ENCODE measurements around the gene ZNF862. TPM values are rescaled to one million over a fixed set of nuclear protein-coding genes. Genes with fewer than 3 reads are reported as not detected.
A peak's percentile ranks its signal among the peaks of the same experiment; 100 is the strongest.

Gene ZNF862
- total and polyA plus RNA-seq, 2 of the 13 experiments (the other 11 are each of a cell fraction or from before 2014, with no cell fraction given): 0.89 to 2.0 TPM

GRCh38 chr7:149885191-149886017 lies 47.2 kb downstream of the ZNF862 start (continued):
- TF ChIP-seq, protein P1, sequence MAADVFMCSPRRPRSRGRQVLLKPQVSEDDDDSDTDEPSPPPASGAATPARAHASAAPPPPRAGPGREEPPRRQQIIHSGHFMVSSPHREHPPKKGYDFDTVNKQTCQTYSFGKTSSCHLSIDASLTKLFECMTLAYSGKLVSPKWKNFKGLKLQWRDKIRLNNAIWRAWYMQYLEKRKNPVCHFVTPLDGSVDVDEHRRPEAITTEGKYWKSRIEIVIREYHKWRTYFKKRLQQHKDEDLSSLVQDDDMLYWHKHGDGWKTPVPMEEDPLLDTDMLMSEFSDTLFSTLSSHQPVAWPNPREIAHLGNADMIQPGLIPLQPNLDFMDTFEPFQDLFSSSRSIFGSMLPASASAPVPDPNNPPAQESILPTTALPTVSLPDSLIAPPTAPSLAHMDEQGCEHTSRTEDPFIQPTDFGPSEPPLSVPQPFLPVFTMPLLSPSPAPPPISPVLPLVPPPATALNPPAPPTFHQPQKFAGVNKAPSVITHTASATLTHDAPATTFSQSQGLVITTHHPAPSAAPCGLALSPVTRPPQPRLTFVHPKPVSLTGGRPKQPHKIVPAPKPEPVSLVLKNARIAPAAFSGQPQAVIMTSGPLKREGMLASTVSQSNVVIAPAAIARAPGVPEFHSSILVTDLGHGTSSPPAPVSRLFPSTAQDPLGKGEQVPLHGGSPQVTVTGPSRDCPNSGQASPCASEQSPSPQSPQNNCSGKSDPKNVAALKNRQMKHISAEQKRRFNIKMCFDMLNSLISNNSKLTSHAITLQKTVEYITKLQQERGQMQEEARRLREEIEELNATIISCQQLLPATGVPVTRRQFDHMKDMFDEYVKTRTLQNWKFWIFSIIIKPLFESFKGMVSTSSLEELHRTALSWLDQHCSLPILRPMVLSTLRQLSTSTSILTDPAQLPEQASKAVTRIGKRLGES (CRISPR knock-in tag; IDR thresholded peaks at IDR 0.05; ENCODE audit: borderline replicate concordance): no peak
- TF ChIP-seq ZNF687 (CRISPR knock-in tag; IDR thresholded peaks at IDR 0.05) (peak; percentile 39), GABPB1 (CRISPR knock-in tag; IDR thresholded peaks at IDR 0.05) (peak; percentile 25; the same call in 1 of the 2 replicates), SP140L (CRISPR knock-in tag; IDR thresholded peaks at IDR 0.05; ENCODE audit: borderline replicate concordance) (no peak), MXI1 (IDR thresholded peaks at IDR 0.05; ENCODE audit: borderline replicate concordance, low read depth, low read length) (0 out of 3 replicates have a peak, but pooled peaks have one; percentile 22), HDAC2 (CRISPR knock-in tag; IDR thresholded peaks at IDR 0.05) (peak; percentile 65), NFAT5 (CRISPR knock-in tag; IDR thresholded peaks at IDR 0.05) (no peak), ZNF264 (CRISPR knock-in tag; IDR thresholded peaks at IDR 0.05) (no peak)
- TF ChIP-seq, protein P2, sequence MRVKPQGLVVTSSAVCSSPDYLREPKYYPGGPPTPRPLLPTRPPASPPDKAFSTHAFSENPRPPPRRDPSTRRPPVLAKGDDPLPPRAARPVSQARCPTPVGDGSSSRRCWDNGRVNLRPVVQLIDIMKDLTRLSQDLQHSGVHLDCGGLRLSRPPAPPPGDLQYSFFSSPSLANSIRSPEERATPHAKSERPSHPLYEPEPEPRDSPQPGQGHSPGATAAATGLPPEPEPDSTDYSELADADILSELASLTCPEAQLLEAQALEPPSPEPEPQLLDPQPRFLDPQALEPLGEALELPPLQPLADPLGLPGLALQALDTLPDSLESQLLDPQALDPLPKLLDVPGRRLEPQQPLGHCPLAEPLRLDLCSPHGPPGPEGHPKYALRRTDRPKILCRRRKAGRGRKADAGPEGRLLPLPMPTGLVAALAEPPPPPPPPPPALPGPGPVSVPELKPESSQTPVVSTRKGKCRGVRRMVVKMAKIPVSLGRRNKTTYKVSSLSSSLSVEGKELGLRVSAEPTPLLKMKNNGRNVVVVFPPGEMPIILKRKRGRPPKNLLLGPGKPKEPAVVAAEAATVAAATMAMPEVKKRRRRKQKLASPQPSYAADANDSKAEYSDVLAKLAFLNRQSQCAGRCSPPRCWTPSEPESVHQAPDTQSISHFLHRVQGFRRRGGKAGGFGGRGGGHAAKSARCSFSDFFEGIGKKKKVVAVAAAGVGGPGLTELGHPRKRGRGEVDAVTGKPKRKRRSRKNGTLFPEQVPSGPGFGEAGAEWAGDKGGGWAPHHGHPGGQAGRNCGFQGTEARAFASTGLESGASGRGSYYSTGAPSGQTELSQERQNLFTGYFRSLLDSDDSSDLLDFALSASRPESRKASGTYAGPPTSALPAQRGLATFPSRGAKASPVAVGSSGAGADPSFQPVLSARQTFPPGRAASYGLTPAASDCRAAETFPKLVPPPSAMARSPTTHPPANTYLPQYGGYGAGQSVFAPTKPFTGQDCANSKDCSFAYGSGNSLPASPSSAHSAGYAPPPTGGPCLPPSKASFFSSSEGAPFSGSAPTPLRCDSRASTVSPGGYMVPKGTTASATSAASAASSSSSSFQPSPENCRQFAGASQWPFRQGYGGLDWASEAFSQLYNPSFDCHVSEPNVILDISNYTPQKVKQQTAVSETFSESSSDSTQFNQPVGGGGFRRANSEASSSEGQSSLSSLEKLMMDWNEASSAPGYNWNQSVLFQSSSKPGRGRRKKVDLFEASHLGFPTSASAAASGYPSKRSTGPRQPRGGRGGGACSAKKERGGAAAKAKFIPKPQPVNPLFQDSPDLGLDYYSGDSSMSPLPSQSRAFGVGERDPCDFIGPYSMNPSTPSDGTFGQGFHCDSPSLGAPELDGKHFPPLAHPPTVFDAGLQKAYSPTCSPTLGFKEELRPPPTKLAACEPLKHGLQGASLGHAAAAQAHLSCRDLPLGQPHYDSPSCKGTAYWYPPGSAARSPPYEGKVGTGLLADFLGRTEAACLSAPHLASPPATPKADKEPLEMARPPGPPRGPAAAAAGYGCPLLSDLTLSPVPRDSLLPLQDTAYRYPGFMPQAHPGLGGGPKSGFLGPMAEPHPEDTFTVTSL (CRISPR knock-in tag; IDR thresholded peaks at IDR 0.05; ENCODE audit: borderline replicate concordance): peak; percentile 47; the same call in 1 of the 2 replicates
